Peyer's patch (tissue), 4 donors: ENCODE data around the gene NECAB3. TPM values are rescaled to one million over a fixed set of nuclear protein-coding genes. Genes with fewer than 3 reads are reported as not detected.
"Not testable (repeated sequence)": the region's sequence is repeated elsewhere in the genome, so short reads cannot be mapped to it uniquely, and the experiment has no call there.

Experiments used
- DNase-seq, 3 donors: peaks; one replicate each; pipeline ENCODE4 v3.0.0-alpha.2; 2017 to 2019
- H3K27ac ChIP-seq, 4 donors: fragments of 200-600 bp; sonication (generic); one replicate each; pipeline ENCODE4 v1.5.1; 2016 to 2019
- H3K27me3 ChIP-seq, 2 donors: fragments of 200-600 bp; sonication (generic); one replicate each; pipeline ENCODE4 v1.5.1; 2019
- H3K36me3 ChIP-seq, 3 donors: fragments of 200-600 bp; sonication (generic); one replicate each; pipeline ENCODE4 v1.5.1; 2016 to 2019
- H3K4me1 ChIP-seq, 4 donors: fragments of 200-600 bp; sonication (generic); one replicate each; pipeline ENCODE4 v1.5.1; 2016 to 2019
- H3K4me3 ChIP-seq, 4 donors: fragments of 200-600 bp; sonication (generic); 1 replicate in 3 of 4; 2 replicates in 1 of 4; pipeline ENCODE4 v1.5.1; 2016 to 2019; ENCODE audit warnings: mild to moderate bottlenecking in 1 of 4
- H3K9me3 ChIP-seq, 4 donors: fragments of 200-600 bp; sonication (generic); one replicate each; pipeline ENCODE4 v1.5.1; 2016 to 2019; ENCODE audit warnings: mild to moderate bottlenecking in 1 of 4
- CTCF ChIP-seq, 6 experiments: fragments of 450-650 bp in 4 of 6; fragments of 200-600 bp in 2 of 6; sonication (generic) in 1 of 6; IDR thresholded peaks; one replicate each; pipeline ENCODE4 v1.5.1; 2017 to 2019; ENCODE audit warnings: antibody characterized with exemption in 6 of 6, mild to moderate bottlenecking in 3 of 6, moderate library complexity in 1 of 6
- POLR2A ChIP-seq, 2 donors: fragments of 450-650 bp; IDR thresholded peaks; one replicate each; pipeline ENCODE4 v1.5.1; 2017; ENCODE audit warnings: antibody characterized with exemption in 2 of 2, mild to moderate bottlenecking in 2 of 2, moderate library complexity in 2 of 2
- total RNA-seq, 4 donors: library from RNA; depleted of rRNA; stranded (reverse); fragments of >200 nt; gene quantifications; one replicate each; pipeline ENCODE4 v1.1.0, GENCODE V29; 2016

The NECAB3 gene
- total RNA-seq, 4 donors from 2014 or later, result 77.1 to 146 (median 110) TPM

- H3K27me3 ChIP-seq, result no peaks in the 10 kb centered on the region
- no peaks in the 10 kb centered on the region for H3K9me3 ChIP-seq
- peaks cover 0 to 10% (median 0%) of the 10 kb centered on the region in 3 donors for H3K36me3 ChIP-seq
- no peak overlapping the region for H3K4me3 ChIP-seq
- peak overlapping the region in 1 of 4 donors; percentile 36 for H3K27ac ChIP-seq
- TF ChIP-seq POLR2A (IDR thresholded peaks at IDR 0.05) (no peak), CTCF (IDR thresholded peaks at IDR 0.05) (no peak)
- DNase-seq, result no peak
- H3K4me1 ChIP-seq, result peaks cover 0 to 59% (median 2%) of the 10 kb centered on the region in 4 donors
Measured at GRCh38 chr20:33650753-33651561, 23.3 kb downstream of the NECAB3 start.

- Histone ChIP-seq H3K4me1 (peaks cover 0 to 54% (median 2%) of the 10 kb centered on the region in 4 donors), H3K9me3 (no peaks in the 10 kb centered on the region), H3K27me3 (no peaks in the 10 kb centered on the region), H3K4me3 (no peak overlapping the region), H3K27ac (no peak overlapping the region), H3K36me3 (peaks cover 0 to 17% (median 0%) of the 10 kb centered on the region in 3 donors)
- no peak for DNase-seq
- no peak for TF ChIP-seq CTCF (IDR thresholded peaks at IDR 0.05)
- no peak for TF ChIP-seq POLR2A (IDR thresholded peaks at IDR 0.05)
Measured at GRCh38 chr20:33650111-33650752, 24.0 kb downstream of the NECAB3 start.

GRCh38 chr20:33649201-33649681 lies 25.0 kb downstream of the NECAB3 start:
- H3K27me3 ChIP-seq, result no peaks in the 10 kb centered on the region
- no peak overlapping the region for H3K27ac ChIP-seq
- TF ChIP-seq CTCF (IDR thresholded peaks at IDR 0.05) (no peak), POLR2A (IDR thresholded peaks at IDR 0.05) (no peak)
- H3K36me3 ChIP-seq, result peaks cover 0 to 27% (median 0%) of the 10 kb centered on the region in 3 donors
- no peaks in the 10 kb centered on the region for H3K9me3 ChIP-seq
- H3K4me1 ChIP-seq, result peaks cover 0 to 46% (median 2%) of the 10 kb centered on the region in 4 donors
- H3K4me3 ChIP-seq, result no peak overlapping the region
- no peak for DNase-seq

- Histone ChIP-seq H3K27ac (no peak overlapping the region), H3K4me1 (peaks cover 0 to 41% (median 2%) of the 10 kb centered on the region in 4 donors), H3K9me3 (no peaks in the 10 kb centered on the region), H3K27me3 (no peaks in the 10 kb centered on the region), H3K4me3 (no peak overlapping the region), H3K36me3 (peaks cover 0 to 33% (median 0%) of the 10 kb centered on the region in 3 donors)
- TF ChIP-seq POLR2A (IDR thresholded peaks at IDR 0.05) (no peak), CTCF (IDR thresholded peaks at IDR 0.05) (no peak)
- no peak for DNase-seq
Measured at GRCh38 chr20:33648396-33649004, 25.7 kb downstream of the NECAB3 start.

- no peak for TF ChIP-seq CTCF (IDR thresholded peaks at IDR 0.05)
- H3K4me3 ChIP-seq, result no peak overlapping the region
- H3K36me3 ChIP-seq, result peaks cover 0 to 39% (median 0%) of the 10 kb centered on the region in 3 donors
- no peaks in the 10 kb centered on the region for H3K27me3 ChIP-seq
- H3K9me3 ChIP-seq, result no peaks in the 10 kb centered on the region
- no peak for DNase-seq
- no peak overlapping the region for H3K27ac ChIP-seq
- H3K4me1 ChIP-seq, result peaks cover 0 to 34% (median 0%) of the 10 kb centered on the region in 4 donors
Measured at GRCh38 chr20:33647603-33648395, 26.4 kb downstream of the NECAB3 start.

- H3K9me3 ChIP-seq, H3K27ac ChIP-seq, H3K4me3 ChIP-seq, DNase-seq, H3K27me3 ChIP-seq: not testable (repeated sequence)
- peaks cover 0 to 46% (median 0%) of the 10 kb centered on the region in 3 donors for H3K36me3 ChIP-seq
- peaks cover 0 to 31% (median 0%) of the 10 kb centered on the region in 4 donors for H3K4me1 ChIP-seq
Measured at GRCh38 chr20:33646959-33647602, 27.1 kb downstream of the NECAB3 start.
